Mucosa of stomach (tissue), 1 donor: ENCODE data around the gene TMEM212.
A peak's percentile ranks its signal among the peaks of the same experiment; 100 is the strongest.
"Not testable (repeated sequence)": the region's sequence is repeated elsewhere in the genome, so short reads cannot be mapped to it uniquely, and the experiment has no call there.

Experiments
- H3K27me3 ChIP-seq: one replicate; pipeline ENCODE4 v1.7.0; 2013; ENCODE audit warnings: mild to moderate bottlenecking, low read length; ENCODE audit not compliant: control insufficient read depth, insufficient read depth
- H3K36me3 ChIP-seq: one replicate; pipeline ENCODE4 v1.7.0; 2013; ENCODE audit warnings: low read length; ENCODE audit not compliant: control insufficient read depth, insufficient read depth
- H3K4me1 ChIP-seq: one replicate; pipeline ENCODE4 v1.7.0; 2013; ENCODE audit warnings: mild to moderate bottlenecking, low read length; ENCODE audit not compliant: control insufficient read depth, insufficient read depth
- H3K4me3 ChIP-seq: one replicate; pipeline ENCODE4 v1.7.0; 2013; ENCODE audit warnings: low read length
- H3K9ac ChIP-seq: one replicate; pipeline ENCODE4 v1.7.0; 2013; ENCODE audit warnings: mild to moderate bottlenecking, low read length, moderate library complexity
- H3K9me3 ChIP-seq: one replicate; pipeline ENCODE4 v1.7.0; 2013; ENCODE audit warnings: mild to moderate bottlenecking, low read length, moderate library complexity; ENCODE audit not compliant: control insufficient read depth
- donor health status: Pancreatic carcinoma.

The TMEM212 gene

GRCh38 chr3:171807129-171807675, 35.9 kb upstream of the TMEM212 start:
- Histone ChIP-seq H3K4me1 (peaks cover 38% of the 10 kb centered on the region), H3K9me3 (no peaks in the 10 kb centered on the region), H3K4me3 (no peak overlapping the region), H3K9ac (no peak overlapping the region), H3K27me3 (no peaks in the 10 kb centered on the region), H3K36me3 (no peaks in the 10 kb centered on the region)

DNA sequence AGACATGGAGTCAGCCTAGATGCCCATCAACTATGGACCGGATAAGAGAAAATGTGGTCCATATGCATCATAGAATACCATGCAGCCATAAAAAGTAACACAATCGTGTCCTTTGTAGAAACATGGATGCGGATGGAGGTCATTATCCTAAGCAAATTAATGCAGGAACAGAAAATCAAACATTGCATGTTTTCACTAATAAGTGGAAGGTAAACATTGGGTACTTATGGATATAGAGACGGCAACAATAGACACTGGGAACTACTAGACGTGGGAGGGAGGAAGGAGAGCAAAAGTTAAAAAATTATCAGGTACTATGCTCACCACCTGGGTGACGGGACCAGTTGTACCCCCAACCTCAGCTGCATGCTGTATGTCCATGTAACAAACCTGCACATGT, 35.3 kb upstream of the TMEM212 start:
- H3K36me3 ChIP-seq: no peaks in the 10 kb centered on the region
- H3K4me3 ChIP-seq: no peak overlapping the region
- no peaks in the 10 kb centered on the region for H3K9me3 ChIP-seq
- peaks cover 32% of the 10 kb centered on the region for H3K4me1 ChIP-seq
- H3K9ac ChIP-seq: no peak overlapping the region
- H3K27me3 ChIP-seq: no peaks in the 10 kb centered on the region

GRCh38 chr3:171809611-171809860, 33.6 kb upstream of the TMEM212 start:
- Histone ChIP-seq H3K4me3 (peak overlapping the region; percentile 74), H3K36me3 (no peaks in the 10 kb centered on the region), H3K9me3 (no peaks in the 10 kb centered on the region), H3K9ac (peak overlapping the region; percentile 83), H3K4me1 (peaks cover 32% of the 10 kb centered on the region), H3K27me3 (no peaks in the 10 kb centered on the region)

- Histone ChIP-seq H3K9me3 (no peaks in the 10 kb centered on the region), H3K4me3 (peak within 1 kb of the TSS; percentile 74), H3K4me1 (peaks cover 28% of the 10 kb centered on the region), H3K36me3 (no peaks in the 10 kb centered on the region), H3K9ac (peak within 1 kb of the TSS; percentile 83), H3K27me3 (no peaks in the 10 kb centered on the region)
Observed at GRCh38 chr3:171809861-171810628, 33.1 kb upstream of the TMEM212 start, which contains the start of gene PLD1. Gene PLD1 (minus strand): TSS chr3:171810483. CDS start chr3:171738051, 72,432 bp downstream.

- no peaks in the 10 kb centered on the region for H3K9me3 ChIP-seq
- peaks cover 21% of the 10 kb centered on the region for H3K4me1 ChIP-seq
- H3K36me3 ChIP-seq: no peaks in the 10 kb centered on the region
- peak overlapping the region; percentile 74 for H3K4me3 ChIP-seq
- H3K9ac ChIP-seq: peak overlapping the region; percentile 83
- no peaks in the 10 kb centered on the region for H3K27me3 ChIP-seq
Observed at GRCh38 chr3:171810629-171811294, 32.4 kb upstream of the TMEM212 start.

GRCh38 chr3:171811295-171811912, 31.7 kb upstream of the TMEM212 start:
- H3K9ac ChIP-seq: no peak overlapping the region
- H3K36me3 ChIP-seq: no peaks in the 10 kb centered on the region
- no peaks in the 10 kb centered on the region for H3K9me3 ChIP-seq
- H3K4me1 ChIP-seq: peaks cover 21% of the 10 kb centered on the region
- H3K27me3 ChIP-seq: no peaks in the 10 kb centered on the region
- H3K4me3 ChIP-seq: no peak overlapping the region

DNA sequence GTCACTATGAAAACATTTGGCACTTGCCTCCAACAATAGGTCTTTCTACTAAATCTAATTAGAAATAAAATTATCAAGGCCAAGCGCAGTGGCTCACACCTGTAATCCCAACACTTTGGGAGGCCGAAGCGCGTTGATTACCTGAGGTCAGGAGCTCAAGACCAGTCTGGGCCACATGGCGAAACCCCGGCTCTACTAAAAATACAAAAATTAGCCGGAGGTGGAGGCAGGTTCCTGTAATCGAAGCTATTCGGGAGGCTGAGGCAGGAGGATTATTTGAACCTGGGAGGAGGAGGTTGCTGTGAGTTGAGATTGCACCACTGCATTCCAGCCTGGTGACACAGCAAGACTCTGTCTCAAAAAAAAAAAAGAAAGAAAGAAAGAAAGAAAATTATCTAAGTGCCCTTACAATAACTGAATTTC, 31.2 kb upstream of the TMEM212 start:
- peaks cover 15% of the 10 kb centered on the region for H3K4me1 ChIP-seq
- H3K9me3 ChIP-seq: no peaks in the 10 kb centered on the region
- no peak overlapping the region for H3K4me3 ChIP-seq
- no peaks in the 10 kb centered on the region for H3K27me3 ChIP-seq
- no peaks in the 10 kb centered on the region for H3K36me3 ChIP-seq
- no peak overlapping the region for H3K9ac ChIP-seq

DNA sequence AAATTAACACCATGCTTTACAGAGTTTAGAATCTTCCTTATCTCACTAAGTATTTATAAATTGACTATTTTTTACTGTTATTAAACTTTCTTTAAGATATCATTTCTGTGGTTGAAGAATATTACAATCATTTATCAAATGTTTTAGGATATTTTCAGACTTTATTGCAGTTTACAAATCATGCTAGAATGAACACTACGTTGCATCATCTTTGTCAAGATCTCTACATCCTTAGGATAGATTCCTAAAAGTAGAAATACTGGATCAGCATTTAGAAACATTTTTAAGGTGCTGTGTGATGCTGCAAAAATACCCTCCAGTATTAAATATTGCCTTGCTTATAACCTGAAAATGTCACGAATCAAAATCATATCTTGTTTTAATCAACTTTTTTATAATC, 30.3 kb upstream of the TMEM212 start:
- no peaks in the 10 kb centered on the region for H3K36me3 ChIP-seq
- H3K4me3 ChIP-seq: no peak overlapping the region

DNA sequence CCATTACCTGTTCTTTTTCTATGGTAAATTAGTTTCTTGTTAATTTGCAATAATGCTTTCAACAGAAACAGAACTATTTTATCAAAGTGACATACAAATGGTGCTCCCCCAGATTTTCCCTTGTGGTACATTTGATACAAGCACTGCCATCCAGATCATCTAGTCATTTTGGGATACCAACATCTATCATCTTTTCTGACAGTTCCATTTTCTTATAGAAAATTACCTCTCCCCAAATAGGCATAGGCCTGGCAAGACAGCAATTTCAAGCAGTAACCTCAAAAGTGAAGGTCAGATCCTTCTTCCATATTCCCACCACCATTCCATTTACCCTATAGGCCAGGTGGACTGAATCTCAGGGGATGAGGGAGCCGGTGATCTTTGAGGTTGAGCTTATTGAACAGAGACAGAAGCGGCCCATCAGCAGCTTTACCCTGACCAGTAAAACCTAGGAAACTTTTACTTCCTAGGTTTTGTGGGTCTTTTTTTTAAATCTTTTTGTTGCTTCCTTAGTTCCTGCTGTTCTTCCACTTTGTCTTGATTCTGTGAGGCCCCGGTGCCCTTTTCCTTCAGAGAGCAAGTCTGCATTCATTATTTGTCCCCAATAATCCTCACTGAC, 29.8 kb upstream of the TMEM212 start:
- Histone ChIP-seq H3K27me3 (no peaks in the 10 kb centered on the region), H3K9me3 (no peaks in the 10 kb centered on the region), H3K36me3 (no peaks in the 10 kb centered on the region), H3K4me1 (peaks cover 12% of the 10 kb centered on the region), H3K4me3 (no peak overlapping the region), H3K9ac (no peak overlapping the region)

More for the DNA sequence above, 30.3 kb upstream of the TMEM212 start:
- Histone ChIP-seq H3K9me3 (no peaks in the 10 kb centered on the region), H3K4me1 (peaks cover 12% of the 10 kb centered on the region), H3K27me3 (no peaks in the 10 kb centered on the region), H3K9ac (no peak overlapping the region)

DNA sequence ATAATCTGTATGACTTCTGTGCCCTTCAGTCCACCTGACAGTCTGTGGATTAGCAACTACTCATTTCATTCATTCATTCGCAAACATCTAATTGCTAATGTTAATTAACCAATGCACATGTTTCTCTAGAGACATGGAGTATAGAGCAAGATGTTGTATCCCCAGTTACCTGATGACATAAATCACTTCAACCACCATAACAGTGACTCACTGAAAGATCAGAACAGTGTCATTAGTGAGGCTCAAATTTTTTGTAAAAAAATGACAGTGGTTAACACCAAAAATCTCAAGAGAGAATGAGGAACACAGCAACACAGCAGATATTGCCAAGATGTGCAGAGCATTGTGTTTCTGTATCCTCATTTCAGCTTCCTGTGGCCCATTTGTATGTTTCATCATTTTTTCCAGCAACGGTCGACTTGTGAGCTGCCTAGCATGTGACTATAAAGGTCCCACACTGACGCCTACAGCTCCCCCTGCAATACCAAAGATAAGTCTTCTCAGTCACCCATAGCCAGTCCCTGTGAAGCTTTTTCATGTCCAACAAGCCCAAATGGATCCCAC, 29.2 kb upstream of the TMEM212 start:
- no peak overlapping the region for H3K9ac ChIP-seq
- no peaks in the 10 kb centered on the region for H3K9me3 ChIP-seq
- H3K27me3 ChIP-seq: no peaks in the 10 kb centered on the region
- no peak overlapping the region for H3K4me3 ChIP-seq
- no peaks in the 10 kb centered on the region for H3K36me3 ChIP-seq
- peaks cover 7% of the 10 kb centered on the region for H3K4me1 ChIP-seq

DNA sequence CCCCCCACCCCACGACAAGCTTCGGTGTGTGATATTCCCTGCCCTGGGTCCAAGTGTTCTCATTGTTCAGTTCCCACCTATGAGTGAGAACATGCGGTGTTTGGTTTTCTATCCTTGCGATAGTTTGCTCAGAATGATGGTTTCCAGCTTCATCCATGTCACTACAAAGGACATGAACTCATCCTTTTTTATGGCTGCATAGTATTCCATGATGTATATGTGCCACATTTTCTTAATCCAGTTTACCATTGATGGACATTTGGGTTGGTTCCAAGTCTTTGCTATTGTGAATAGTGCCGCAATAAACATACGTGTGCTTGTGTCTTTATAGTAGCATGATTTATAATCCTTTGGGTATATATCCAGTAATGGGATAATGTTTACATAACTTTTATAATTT, 28.5 kb upstream of the TMEM212 start:
- not testable (repeated sequence) for H3K4me1 ChIP-seq, H3K9ac ChIP-seq, H3K9me3 ChIP-seq, H3K27me3 ChIP-seq, H3K4me3 ChIP-seq, H3K36me3 ChIP-seq
